HG03139 (cell line): ENCODE data around the gene SLC19A1.
"Not testable (repeated sequence)": the region's sequence is repeated elsewhere in the genome, so short reads cannot be mapped to it uniquely, and the experiment has no call there.

Experiments
- ATAC-seq: cut with Tn5 transposase; IDR thresholded peaks from one replicate; pipeline ENCODE4 v1.9.1; 2021; ENCODE audit not compliant: unreplicated experiment

Gene SLC19A1

DNA sequence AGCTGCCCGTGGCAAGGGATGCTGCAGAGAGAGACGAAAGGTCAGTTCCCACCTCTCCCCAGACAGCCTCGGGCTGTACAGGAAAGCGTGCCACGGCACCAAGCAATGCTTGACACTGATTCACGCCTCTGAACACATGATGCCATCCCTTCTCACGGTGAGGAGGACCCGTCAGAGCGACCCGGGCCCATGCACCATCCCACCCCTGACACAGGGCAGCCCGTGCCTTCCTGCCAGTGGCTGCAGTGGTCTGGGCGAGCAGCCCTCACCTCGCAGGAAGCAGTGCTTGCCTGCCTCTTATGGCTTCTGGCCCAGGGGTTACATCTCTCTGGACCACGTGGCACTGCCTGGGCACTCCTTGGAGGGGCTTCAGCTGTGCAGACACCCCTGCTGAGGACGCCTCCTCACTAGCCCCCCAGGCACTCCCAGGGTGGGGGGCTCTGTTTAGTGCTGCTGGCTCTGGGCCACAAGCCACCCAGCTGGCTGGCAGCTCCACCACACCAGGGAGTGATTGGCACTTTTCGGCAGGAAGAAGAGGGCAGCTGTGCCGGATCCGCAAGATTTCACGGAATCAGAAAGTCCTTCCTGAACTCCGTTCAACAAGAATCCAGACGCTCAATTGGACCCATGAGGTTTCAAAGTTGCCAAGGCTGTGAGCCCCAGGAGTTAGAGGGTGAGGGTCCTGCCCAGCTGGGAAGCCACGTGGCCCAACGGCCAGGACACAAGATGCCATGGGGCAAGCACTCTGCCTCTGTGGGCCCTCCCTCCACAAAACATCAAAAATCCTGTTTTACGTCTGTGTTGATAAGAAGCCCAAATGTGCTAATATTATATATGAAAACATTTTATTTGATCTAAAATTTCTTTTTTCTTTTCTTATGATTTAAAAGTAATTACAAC lies 34.8 kb upstream of the SLC19A1 start:
- no peak for ATAC-seq

DNA sequence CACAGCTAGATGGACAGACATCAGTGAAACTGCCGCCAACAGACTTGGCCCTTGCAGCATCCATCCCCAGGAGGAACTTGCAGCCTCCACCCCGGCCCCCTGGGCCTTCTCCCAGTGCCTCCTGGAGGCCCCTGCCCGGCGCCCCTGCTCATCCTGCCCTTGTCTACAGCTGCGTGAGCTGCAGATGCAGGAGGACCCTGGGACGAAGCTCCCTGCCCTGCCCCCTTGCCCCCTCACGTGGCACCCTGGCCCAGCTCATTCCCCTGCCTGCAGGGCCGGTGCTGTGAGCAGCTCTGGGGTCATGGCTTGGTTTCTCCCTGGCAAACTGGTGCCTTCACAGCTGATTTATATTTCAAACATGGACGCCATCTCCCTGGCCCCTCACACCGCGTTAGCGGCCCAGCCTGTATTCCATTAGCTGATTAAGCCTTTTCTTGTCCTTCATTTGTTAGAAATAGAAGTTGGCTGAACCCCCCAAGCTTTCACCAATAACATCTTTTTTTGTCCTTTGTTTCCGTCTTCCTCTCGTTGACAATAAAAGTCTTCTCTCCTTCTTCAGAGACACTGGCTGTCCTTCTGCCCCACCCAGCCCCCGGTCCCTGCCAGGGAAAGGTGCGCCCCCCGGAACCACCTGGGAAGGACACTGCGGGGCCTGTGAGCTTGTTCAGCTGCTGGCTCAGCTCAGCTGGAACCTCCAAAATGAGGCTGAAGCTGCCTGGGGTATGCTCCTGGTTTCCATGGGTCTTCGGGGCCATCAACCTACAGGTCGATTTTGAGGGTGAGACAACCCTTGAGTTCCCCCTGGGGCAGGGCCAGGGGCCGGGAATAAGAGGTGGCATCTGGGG lies 34.0 kb upstream of the SLC19A1 start:
- no peak for ATAC-seq

DNA sequence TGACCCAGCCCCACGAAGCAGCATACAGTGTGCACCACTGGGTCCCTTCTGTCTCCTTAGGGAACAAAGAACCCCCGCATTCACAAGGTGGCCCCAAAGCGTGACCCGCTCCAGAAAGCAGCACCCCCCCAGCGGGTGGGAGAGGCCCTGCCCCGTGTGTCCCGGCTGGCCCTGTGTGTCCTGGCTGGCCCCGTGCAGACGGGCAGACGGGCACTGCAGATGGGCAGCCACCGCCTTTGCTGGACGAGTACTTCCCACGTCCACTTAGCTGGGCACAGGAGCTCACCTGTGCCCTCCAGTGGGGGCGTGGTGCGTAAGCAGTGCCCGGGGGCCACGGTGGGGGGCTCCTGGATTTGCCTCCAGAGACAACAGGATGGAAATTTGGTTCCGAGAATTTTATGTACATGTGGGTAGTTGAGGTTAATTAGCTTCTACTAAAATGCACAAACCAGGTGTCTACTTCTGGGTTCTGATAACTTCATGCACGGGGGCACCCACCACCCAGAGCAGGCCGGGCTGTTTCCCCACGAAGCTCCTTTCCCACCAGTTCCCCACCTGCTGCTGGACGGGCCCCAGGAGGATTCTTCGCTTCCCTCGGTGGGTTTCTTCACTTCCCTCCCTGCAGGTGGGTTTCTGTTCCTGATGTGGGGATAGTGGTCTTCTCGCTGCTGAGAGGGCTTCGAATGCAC lies 33.2 kb upstream of the SLC19A1 start:
- no peak for ATAC-seq

DNA sequence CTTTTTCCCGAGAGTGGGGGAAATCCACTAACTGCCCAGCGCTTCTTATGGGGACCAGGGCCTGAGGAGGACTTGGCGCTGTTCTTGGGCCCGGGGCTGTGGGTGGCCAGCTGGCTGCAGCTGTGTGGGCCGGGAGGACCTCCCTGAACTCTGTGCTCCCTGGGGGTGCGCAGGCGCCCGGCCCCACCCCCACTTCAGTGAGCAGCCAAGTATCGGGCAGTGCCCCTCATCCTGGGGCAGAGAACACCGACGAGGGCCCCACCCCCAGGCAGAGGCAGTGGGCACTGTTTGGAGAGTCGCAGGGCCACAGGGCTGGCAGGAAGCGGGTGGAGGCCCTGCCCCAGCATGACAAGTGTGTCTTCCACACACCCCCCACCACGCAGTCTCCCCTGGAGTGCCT lies 32.5 kb upstream of the SLC19A1 start:
- ATAC-seq: no peak

DNA sequence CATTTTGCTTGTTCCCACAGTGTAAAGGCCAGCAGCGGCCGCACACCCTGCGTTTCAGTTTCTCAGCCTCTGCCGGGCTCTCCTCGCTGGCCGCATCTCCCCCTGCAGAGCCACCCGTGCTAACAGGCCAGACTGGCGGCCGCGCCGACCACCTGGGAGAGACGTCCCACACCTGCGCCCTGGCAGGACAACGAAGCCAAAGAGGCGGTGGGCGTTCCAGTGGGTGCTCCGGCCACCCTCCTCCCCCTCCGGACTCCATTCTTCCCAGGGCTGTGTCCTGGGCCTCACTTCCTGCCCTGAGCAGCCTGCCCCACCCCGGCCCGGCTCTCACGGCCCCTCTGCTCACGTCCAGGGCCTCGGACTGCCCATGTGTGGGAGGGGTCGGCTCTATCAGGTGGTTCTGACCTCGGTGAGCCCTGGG lies 31.9 kb upstream of the SLC19A1 start:
- ATAC-seq: no peak

DNA sequence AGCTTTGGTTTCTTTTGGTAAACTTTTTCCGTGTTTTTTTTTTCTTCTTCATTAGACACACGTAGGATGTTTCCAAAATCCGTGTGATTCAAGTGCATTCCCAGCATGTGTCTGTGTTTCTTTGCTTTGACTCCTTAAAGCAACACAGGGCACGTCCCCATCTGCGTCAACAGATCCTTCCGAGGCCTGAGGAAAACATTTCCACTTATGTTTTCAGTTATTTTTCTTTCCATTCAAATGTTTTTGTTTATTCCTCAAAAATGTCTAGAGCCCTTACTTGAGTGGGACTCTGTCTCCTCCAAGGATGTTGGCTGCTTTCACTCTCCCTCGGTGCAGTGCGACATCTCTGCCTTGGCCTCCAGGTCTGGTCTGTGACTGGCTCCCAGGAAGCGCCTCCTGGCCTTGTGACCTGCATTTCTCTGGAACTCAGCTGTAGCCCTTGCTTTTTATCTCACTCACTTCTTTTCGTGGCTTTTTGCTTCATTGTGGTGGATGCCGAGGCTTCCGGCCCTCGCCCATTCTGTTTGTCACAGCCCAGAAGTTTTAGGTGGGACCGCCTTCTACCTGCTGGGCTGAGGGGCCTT lies 31.3 kb upstream of the SLC19A1 start:
- ATAC-seq: no peak

DNA sequence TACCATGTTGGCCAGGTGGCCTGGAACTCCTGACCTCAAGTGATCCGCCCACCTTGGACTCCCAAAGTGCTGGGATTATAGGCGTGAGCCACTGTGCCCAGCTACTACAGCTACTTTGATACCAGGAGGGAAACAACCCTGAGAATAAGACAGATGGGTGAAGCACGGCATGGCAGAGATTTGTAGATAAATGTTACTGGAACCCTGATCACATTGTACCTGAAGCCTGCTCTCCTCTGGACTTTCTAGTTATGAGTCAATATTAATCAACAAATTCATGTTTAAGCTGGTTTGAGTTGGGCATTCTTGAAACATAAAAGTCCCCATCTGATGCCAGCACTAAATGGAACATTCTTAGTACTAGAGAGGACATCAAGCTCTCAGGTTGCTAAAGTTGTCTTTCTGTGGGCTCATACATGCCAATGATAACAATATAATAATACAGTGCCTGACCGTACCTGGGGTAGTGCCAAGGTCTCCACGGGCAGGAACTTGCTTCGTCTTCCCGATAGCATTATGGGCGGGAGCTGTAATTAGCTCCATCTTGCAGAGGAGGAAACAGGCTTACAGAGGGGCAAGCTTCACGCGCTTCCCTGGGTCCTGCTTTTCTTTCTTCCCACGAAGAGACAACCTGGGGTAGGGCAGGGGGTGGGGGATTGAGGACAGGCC lies 30.7 kb upstream of the SLC19A1 start:
- no peak for ATAC-seq

DNA sequence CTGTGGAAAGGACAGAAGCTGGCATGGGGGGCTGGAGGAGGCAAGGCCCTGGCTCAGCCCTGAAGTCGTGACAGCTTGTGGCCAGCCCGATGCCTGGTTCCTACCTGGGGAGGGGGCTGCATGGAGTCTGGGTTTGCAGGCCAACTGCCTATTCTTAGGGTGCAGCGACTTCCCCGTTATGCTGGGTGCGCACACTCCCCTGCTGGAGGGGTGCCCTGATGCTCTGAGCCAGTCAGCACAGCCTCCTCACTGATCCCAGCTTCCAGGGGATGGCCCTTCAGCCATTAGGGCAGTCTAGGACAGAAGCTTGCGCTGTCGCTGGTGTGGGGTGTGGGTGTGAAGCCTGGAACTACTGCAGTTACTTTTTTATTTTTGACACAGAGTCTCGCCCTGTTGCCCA lies 30.0 kb upstream of the SLC19A1 start:
- ATAC-seq: no peak

DNA sequence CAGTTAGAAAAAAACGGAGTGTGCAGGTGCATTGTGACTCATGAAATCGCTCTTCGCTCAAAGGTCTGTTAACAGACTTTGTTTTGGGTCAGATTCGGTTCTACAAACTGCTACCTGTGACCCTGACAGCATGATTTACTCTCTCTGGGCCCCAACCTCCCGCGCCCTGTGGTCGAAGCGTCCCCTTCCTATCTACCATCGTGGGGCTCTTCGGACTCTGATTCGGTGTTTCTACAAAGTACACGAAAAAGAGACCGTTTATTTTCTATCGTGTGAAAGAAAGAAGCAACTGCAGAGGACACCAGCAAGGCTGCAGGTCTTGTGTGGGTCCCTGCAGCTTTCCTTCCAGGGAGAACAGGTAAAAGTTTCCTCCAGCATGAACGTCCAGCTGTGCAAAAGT lies 29.4 kb upstream of the SLC19A1 start:
- ATAC-seq: no peak

DNA sequence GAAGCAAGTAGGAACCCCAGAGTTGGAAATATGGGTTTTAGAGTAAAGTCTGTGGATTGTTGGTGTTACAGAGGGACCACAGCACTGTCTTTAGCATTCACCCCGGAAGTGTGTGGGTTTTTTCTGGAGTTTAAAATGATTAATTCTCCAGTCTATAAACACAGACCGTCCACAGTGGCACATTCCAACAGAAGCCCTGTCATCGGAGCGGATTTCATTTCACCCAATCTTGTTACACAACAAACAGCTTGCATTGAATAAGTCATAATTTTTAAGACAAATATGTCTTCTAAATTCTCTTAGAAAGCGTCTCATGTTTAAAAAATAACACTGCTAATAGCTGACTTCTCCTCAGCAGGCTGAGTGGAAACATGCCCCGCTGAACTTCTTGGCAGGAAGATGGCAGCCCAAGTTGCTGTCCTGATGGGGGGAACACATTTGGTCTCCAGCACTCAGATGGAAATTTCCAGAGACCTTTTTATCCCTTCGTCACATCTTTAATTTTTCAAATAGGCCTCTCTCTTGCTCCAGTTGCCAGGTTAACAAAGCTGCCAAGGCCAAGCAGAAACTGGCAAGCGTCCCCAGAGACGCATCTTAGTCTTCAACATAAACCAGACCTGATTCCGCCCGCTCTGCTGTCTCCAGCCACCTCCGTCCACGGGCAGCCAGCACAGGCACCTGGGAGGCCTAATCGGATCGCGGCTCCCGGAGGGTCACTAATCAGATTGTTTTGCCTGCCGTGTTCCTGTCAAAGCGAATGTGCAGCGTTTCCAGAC lies 28.8 kb upstream of the SLC19A1 start:
- ATAC-seq: no peak

DNA sequence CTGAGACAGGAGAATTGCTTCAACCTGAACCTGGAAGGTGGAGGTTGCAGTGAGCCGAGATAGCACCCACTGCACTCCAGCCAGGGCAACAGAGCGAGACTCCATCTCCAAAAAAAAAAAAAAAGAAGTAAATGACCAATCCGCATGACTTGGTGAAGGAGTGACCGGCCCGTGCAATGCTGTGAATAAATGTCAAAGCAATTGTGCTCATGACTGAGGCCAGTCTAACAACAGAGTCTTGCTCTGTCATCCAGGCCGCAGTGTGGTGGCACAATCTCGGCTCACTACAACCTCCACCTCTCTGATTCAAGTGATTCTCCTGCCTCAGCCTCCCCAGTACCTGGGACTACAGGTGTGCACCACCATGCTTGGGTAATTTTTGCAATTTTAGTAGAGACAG lies 27.8 kb upstream of the SLC19A1 start:
- no peak for ATAC-seq

DNA sequence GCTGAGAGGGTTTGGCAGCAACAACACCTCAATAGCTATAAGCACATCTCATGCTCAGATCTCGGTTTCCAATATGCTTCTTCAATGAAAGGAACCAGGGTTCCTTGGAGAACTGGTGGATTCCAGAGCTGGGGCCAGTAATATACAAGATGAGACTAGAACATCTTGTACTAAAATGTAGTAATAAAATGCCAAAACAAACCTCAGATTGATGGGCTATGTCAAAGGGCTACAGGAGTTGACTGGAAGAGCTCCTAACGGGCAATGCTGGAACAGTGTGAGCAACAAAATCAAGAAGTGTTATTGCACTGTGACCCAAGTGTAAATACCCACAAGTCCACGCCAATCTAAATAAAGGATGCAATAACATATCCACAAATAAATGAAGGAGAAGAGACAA lies 26.1 kb upstream of the SLC19A1 start:
- no peak for ATAC-seq

DNA sequence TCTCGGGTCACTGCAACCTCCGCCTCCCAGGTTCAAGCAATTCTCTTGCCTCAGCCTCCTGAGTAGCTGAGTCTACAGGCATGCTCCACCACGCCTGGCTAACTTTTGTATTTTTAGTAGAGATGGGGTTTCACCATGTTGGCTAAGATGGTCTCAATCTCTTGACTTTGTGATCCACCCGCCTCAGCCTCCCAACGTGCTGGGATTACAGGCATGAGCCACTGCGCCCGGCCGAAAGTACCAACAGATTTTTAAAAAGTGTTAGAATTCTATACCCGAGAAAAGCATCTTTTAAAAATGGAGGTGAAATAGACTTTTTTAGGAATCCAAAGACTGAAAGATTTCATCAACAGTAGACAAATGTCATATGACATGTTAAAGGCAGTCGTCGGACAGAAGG lies 21.9 kb upstream of the SLC19A1 start:
- ATAC-seq: not testable (repeated sequence)

DNA sequence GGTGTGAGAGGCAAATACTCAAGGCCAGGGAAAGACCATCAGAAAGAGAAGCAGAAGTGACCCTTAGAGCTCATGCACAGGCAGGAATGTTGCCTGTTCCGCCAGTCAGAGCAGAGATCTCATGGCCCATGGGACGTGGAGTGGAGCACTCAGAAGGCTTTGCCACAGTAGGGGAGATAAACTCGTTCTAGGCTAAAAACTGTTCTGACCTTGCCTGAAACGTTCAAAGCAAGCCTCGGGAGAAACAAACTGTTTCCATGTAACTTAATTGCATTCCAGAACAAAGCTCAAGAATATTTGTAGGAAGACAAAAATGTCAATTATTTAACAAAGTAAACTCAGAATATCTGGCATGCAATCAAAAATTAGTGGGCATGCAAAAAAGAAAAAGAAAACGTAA lies 20.7 kb upstream of the SLC19A1 start:
- no peak for ATAC-seq

DNA sequence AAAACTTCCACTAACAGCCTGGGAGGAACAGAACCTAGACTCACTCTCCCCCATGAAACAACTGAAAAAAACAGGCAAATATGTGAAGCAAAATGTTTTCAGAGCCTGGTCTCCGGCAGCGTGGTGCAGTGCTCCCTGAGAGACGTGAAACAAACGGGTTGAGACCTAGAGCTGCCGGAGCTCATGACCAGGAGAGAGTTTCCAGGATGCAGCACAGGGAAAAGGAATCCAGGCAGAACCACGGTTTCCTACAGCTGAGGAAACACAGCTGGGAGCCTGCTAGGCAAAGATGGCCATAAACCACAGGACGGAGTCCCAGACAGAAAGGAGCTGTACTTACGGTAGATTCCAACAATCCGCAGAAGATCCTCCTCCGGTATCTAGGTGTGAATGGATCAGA lies 20.2 kb upstream of the SLC19A1 start:
- no peak for ATAC-seq

DNA sequence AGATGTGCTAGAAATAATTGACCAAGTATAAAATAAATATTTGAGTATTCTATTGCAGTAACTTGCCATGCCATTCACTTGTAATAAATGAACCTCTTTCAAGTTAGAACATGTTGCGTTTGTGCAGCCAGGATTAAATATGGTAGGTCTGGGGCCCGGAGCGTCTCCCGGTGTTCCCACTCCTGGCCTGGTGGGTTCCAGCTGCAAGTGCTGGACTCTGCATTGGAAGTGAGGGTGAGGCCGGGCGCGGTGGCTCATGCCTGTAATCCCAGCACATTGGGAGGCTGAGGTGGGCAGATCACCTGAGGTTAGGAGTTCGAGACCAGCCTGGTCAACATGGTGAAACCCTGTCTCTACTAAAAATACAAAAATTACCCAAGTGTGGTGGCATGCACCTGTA lies 19.0 kb upstream of the SLC19A1 start:
- not testable (repeated sequence) for ATAC-seq

DNA sequence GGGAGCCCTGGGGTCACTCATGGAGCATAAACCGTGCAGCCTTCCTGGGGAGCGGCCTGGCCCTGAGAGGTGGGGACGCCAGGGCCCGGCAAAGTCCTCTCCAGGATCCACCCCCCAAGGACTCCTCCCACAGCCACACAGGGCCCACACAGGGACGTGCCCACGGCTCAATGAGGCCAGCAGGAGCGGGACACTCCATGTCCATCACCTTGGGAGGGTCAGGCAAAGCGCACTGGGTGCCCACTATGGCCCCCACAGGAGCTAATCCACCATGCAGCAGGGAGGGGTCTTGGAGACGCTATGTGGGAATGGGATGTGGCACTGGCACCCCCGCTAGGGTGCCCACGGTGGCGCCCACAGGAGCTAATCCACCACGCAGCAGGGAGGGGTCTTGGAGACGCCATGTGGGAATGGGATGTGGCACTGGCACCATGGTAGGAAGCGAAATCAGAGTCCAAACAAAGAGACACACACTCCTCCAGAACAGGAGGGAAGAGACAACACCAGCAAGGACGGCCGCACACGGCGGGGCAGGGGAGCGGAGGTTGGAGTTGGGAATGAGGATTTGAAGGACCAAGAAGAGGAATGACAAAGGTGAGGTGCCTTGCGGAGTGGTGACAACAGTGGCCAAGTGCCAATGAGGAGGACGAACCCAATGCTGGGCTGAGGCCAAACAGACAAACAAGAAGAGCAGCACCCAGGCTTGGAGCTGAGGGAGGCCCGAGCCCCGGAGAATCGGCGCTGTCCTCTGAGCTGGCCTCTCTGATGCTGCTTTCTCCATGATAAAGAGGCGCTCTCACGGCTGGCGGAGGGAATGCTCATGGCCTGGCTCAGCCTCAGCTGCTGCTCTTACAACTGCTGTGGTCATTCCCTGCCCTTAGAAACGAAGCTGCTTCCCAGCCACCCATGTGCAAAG lies 18.1 kb upstream of the SLC19A1 start:
- ATAC-seq: no peak

DNA sequence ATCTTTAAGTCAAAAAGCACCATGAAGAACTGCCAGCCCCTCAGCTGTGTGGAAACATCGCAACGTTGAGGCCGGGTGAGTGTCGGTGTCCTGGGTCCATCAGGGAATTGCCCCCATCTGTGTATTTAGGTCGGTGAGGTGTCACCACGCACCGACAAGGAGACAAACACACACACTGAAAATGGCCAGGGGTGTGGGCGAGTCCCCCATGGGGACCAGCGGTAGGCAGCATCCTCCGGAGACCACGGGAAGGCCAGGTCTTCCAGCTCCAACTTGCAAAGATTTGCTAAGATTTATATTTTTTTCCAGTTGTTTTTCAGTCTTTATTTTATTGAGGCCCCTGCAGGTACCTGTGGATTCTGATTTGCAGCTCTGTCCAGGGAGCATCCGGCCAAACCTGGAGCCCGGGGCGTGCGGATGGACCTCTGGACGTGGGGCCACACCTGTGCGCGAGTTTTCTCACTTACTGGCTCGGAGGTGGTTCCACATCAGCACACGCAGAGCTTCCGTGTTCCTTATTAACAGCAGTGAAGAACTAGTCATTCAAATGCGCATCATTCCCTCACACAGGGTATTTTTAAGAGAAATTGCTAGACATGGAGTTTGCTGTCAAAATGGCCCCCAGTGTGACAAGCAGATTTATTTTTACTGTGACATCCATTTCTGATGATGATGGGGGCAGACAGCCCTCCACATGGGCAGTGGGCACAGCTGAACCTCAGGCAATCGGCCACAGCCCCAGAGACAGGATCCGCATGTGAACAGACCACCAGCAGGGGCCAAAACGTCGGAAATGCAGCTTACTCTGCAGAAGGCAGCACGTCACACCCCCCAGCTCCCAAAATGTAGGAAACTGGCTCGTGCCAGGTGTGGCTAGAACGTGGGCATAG lies 17.2 kb upstream of the SLC19A1 start:
- no peak for ATAC-seq
